ENCODE data around the gene TBXAS1. TPM values are rescaled to one million over a fixed set of nuclear protein-coding genes. Genes with fewer than 3 reads are reported as not detected.
"Not testable (repeated sequence)": the region's sequence is repeated elsewhere in the genome, so short reads cannot be mapped to it uniquely, and the experiment has no call there.

TBXAS1 gene
- total RNA-seq, 1 donor from 2014 or later, result 7.2 TPM

GRCh38 chr7:139825666-139826290 is 3.3 kb upstream of the TBXAS1 start:
- intact Hi-C loops (cut with micrococcal nuclease), result no loop called here

DNA sequence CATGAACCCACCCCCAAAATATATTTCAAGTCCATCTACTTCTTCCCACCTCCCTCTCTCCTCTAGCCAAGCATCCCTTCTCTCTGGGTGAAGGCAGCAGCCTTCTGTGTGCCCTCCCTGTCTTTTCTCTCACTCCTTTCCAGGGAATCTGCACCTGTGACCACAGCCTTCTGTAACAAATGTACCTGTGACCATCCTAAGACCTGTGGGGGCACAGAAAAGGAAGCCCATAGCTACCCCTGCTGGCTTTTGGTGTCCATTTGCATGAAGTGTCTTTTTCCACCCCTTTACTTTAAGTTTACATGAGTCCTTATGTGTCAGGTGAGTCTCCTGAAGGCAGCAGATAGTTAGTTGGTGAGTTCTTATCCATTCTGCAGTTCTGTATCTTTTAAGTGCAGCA is 2.0 kb upstream of the TBXAS1 start:
- intact Hi-C loops (cut with micrococcal nuclease), result no loop called here

GRCh38 chr7:139828446-139828845 is 618 bp upstream of the TBXAS1 start:
- intact Hi-C loops (cut with micrococcal nuclease), result loop anchor here (2.0 kb wide), 1 partner anchor 182 kb away; no protein-coding TSS in a partner anchor

DNA sequence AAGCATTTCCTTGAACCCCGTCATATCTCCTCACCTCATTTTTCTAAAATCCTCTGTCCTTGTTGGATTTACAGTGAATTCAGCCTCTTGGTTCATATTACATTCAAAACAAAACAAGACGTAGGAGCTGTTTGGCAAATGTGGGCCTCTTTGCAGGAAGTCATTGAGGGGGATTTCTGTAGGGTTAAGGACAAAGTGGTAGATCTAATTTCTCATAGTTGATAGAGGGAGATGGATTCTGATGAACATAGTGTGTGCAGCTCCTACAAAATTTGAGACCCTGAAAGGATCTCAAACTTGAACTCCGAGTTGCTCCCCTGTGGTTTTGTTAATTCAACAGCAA is 682 bp downstream of the TBXAS1 start:
- intact Hi-C loops (cut with micrococcal nuclease), result loop anchor here (2.0 kb wide), 1 partner anchor 183 kb away; no protein-coding TSS in a partner anchor

DNA sequence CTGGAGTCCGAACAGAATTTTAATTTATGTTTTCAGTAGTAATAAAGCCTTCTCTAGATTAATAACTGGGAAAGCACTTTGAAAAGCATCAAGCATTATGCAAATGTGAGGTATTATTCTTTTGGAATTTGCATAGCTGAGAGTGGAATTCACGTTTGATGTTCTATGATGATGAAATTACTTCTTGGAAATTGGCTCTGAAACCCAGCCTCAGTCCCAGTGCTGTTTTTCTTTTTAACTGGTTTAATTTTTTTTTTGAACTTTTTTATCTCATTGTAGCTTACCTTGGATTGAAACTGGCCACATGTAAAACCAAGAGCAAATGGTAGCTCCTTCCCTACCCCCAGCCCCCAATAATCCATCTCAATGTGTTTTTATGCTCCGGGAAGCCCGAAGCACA is 1.2 kb downstream of the TBXAS1 start:
- intact Hi-C loops (cut with micrococcal nuclease), result no loop called here

DNA sequence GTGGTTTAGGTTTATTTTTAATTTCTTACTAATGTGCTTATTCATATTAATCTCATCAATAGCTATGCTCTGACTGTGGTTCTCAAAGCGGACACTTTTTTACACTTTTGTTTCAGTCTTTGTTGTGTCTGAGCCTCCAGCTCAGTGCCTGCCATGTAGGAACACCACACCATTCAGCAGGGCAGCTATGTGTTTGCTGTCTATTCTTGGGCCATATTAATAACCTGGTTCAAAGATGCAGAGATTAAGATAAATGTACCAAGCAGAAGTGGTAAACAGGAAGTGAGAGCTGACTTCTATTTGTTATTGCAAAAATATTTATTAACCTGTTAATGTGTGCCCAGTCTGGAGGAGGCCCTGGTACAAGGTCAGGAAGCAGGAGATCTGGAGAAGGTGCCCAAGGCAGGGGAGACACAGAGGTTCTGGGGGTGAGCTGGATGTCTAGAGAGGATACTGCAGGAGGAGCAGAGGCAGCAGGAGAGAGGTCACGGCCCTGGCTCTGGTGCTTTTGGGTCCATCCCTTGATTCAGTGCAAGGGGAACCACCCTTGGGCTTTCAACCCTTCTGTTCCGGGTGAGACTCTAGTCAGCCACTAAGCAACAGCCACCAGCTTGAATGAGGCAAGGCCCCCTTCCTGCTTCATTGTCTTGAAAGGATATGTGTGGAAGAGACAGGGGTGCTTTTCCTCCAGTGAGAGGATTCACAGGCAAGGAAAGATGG is 1.9 kb downstream of the TBXAS1 start:
- intact Hi-C loops (cut with micrococcal nuclease), result no loop called here

- intact Hi-C loops (cut with micrococcal nuclease), result not testable (repeated sequence)
Observed at GRCh38 chr7:139835848-139836247, 6.8 kb downstream of the TBXAS1 start.

DNA sequence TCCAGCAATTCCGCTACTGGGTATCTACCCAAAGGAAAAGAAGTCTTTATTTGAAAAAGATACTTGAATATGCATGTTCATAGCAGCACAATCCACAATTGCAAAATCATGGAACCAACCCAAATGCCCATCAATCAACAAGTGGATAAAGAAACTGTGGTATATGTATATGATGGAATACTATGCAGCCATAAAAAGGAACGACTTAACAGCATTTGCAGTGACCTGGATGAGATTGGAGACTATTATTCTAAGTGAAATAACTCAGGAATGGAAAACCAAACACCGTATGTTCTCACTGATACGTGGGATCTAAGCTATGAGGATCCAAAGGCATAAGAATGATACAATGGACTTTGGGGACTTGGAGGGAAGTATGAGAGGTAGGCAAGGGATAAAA is 8.2 kb downstream of the TBXAS1 start:
- intact Hi-C loops (cut with micrococcal nuclease), result not testable (repeated sequence)

DNA sequence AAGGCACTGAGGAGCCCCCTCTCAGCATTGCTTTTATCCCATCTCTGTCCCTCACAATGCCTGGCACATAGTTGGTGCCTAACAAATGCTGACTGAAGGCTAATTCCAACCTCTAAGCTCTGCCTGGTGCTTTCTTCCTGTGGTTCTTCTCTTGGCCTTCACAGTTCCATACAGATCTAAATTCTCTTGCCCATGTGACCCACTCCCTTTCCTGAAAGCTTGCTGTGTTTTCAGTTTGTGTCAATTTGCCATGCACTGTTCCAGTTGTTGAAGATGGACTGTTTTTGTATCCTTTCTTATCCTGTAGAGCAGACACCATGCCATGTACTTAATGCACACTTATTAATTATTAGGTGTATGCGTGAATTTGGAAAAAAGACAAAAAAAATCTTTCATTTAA is 9.2 kb downstream of the TBXAS1 start:
- intact Hi-C loops (cut with micrococcal nuclease), result no loop called here

- intact Hi-C loops (cut with micrococcal nuclease), result no loop called here
Observed at GRCh38 chr7:139838876-139839275, 9.8 kb downstream of the TBXAS1 start.

GRCh38 chr7:139840776-139841175 is 11.7 kb downstream of the TBXAS1 start:
- intact Hi-C loops (cut with micrococcal nuclease), result no loop called here

- intact Hi-C loops (cut with micrococcal nuclease), result loop anchor here (1.0 kb wide), 1 partner anchor 31 kb away; no protein-coding TSS in a partner anchor
Observed at GRCh38 chr7:139842401-139843210, 13.5 kb downstream of the TBXAS1 start.

GRCh38 chr7:139843211-139843537 is 14.1 kb downstream of the TBXAS1 start:
- intact Hi-C loops (cut with micrococcal nuclease), result not testable (repeated sequence)

DNA sequence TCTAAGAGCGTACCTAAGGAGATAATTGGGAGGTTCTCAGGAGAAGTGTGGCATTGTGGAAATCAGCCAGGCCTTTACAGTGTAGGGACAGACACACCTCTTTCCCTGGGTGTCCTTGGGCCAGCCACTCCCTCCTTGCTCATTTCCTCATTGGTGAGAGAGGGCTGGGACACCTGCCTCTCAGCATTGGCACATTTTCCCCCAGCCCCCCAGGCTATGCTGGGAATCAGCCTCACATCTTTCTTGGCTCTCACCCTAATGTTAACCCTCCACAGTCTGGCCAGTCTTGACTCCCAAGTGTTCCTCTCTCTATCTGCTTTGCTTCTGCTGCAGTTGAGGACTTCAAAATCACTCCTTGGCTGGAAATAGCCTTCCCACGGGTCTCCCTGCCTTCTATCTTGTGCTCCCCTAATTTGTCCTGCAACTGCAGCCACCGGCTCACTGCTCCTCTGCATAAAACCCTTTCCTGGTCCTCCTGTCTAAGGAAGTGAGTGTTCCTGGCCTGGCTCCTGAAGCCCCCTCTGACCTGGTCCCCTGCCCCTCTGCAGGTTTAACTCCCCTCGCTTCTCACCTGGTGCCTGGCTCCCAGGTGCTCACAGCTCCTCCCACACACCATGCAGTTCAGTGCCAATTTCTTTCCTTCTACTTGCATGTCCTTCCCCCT is 15.8 kb downstream of the TBXAS1 start:
- intact Hi-C loops (cut with micrococcal nuclease), result no loop called here

DNA sequence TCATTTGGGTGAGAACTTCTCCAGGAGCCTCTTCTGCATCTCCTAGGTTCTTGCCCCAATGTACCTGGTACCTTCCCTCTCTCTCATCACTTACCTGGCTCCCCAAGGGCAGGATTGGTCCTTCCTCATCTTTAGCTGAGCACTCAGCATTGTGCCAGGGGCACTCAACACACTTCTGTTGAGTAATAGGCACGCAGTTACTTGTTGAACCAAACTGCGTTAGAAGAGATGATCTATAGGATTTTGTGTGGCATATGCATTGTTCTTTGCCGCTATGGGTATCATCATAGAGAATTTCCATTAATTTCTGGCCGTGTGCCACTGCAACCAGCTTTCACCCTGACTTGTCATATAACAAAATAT is 16.4 kb downstream of the TBXAS1 start:
- intact Hi-C loops (cut with micrococcal nuclease), result no loop called here

DNA sequence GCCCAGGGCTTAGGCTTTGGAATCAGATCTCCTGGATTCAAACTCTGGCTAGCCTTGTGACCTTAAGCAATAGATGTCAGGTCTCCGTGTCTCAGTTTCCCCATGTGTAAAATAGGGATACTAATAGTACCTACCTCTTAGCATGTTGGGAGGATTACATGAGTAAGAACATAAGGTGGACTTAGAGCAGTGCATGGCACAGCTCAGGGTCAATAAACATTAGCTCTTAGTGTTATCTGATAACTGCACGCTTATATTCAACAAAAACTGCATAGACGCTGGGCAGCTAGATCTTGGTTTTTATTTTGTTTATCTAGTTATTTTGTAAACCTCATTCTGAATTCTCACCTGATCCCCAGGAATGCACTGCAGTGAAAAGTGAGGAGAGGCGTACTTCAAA is 17.2 kb downstream of the TBXAS1 start:
- intact Hi-C loops (cut with micrococcal nuclease), result no loop called here

DNA sequence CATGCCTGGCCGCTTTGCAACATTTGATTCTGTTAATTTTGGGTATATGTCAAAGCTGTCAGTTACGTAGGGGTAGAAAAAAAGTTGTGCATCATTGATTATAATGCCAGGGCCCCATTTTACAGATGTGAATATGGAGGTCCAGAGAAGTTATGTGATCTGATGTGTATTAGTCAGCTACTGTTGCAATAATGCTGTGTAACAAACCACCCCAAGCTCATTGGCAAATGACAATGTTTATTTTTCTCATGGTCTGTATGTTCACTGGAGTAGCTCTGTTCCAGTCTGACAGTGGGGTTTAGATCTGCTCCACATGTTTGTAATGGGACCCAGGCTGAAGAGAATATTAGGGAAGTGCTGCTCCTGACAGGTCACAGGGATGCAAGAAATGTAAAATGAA is 19.2 kb downstream of the TBXAS1 start:
- intact Hi-C loops (cut with micrococcal nuclease), result no loop called here

- intact Hi-C loops (cut with micrococcal nuclease), result no loop called here
Observed at GRCh38 chr7:139850906-139851305, 21.8 kb downstream of the TBXAS1 start.

DNA sequence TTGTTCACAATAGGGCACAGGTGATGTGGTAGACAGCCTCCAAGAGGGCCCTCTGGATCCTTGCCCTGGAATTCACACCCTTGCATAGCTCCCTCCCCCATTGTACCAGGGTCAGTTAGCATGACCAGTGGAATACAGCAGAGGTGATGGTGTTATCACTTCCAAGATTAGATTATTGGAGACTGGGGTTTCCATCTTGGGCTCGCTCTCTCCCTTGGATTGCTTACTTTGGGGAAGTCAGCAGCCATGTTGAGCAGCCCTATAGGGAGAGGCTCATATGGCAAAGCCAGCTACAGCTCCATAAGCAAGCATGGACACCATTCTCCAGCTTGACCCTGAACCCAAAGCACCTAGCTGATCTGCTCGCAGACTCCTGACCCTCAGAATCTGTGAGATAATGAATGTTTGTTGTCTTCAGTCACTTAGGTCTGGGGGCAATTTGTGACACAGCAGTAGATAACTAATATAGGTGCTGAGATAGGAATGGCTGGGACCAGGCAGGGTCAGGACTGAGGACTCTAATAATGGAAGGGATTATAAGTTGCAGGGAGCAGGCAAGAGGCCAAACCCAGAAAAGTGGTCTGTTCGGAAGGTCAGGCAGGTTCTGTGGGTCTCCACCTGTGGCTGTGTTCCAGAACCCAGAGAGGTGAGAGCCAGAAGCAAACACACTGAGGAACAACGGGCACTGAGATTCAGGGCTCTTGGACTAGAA is 22.9 kb downstream of the TBXAS1 start:
- intact Hi-C loops (cut with micrococcal nuclease), result no loop called here

GRCh38 chr7:139852482-139852845 is 23.4 kb downstream of the TBXAS1 start:
- intact Hi-C loops (cut with micrococcal nuclease), result no loop called here

- intact Hi-C loops (cut with micrococcal nuclease), result loop anchor here (2.0 kb wide), 1 partner anchor 77 kb away; the partner anchor contains the start of gene HIPK2
Observed at GRCh38 chr7:139853506-139854123, 24.6 kb downstream of the TBXAS1 start.

Data from T-helper 1 cell treated with Interleukin-12 subunit alpha and Interleukin-12 subunit beta and Interleukin-4 antibody, amounts not matched to agents 30 ng/mL and 1 ng/mL, for 36 hours (primary cell).